HepG2 (cell line): ENCODE data around the gene COL4A2. TPM values are rescaled to one million over a fixed set of nuclear protein-coding genes. Genes with fewer than 3 reads are reported as not detected.
A peak's percentile ranks its signal among the peaks of the same experiment; 100 is the strongest.

Experiments
- CENPT ChIP-seq: sonication (generic); formaldehyde crosslinking; IDR thresholded peaks from 2 replicates; pipeline ENCODE4 v1.8.0; 2022; ENCODE audit warnings: low read depth, mild to moderate bottlenecking, moderate library complexity, missing genetic modification reagents
- CENPX ChIP-seq: sonication (generic); formaldehyde crosslinking; IDR thresholded peaks from 2 replicates; pipeline ENCODE4 v1.9.0; 2021; ENCODE audit warnings: mild to moderate bottlenecking, missing genetic modification reagents, moderate library complexity
- CREM ChIP-seq, 2 experiments: sonication (generic) in 1 of 2; formaldehyde crosslinking in 1 of 2; IDR thresholded peaks; 2 replicates each; pipeline versions ENCODE4 v1.4.0 to v1.6.1; 2016 to 2020; ENCODE audit warnings: antibody characterized with exemption in 1 of 2, mild to moderate bottlenecking in 1 of 2, missing genetic modification reagents in 1 of 2
- GATAD2A ChIP-seq: IDR thresholded peaks from 2 replicates; pipeline ENCODE4 v1.6.1; 2016
- HDAC2 ChIP-seq: sonication (generic); formaldehyde crosslinking; IDR thresholded peaks from 2 replicates; pipeline ENCODE4 v1.4.0; 2020; ENCODE audit warnings: missing genetic modification reagents
- HHEX ChIP-seq: IDR thresholded peaks from 2 replicates; pipeline ENCODE4 v1.6.1; 2016; ENCODE audit warnings: control low read depth
- HMG20B ChIP-seq: conservative IDR thresholded peaks from 2 replicates; pipeline ENCODE4 v1.6.1; 2016; ENCODE audit warnings: missing genetic modification reagents, missing compliant biosample characterization
- JUN ChIP-seq: sonication (generic); formaldehyde crosslinking; IDR thresholded peaks from 2 replicates; pipeline ENCODE4 v1.4.0; 2020; ENCODE audit warnings: mild to moderate bottlenecking, missing genetic modification reagents
- JUND ChIP-seq: sonication (generic); formaldehyde crosslinking; IDR thresholded peaks from 2 replicates; pipeline ENCODE4 v1.8.0; 2022; ENCODE audit warnings: mild to moderate bottlenecking, missing genetic modification reagents
- KDM5B ChIP-seq: sonication (generic); formaldehyde crosslinking; IDR thresholded peaks from 2 replicates; pipeline ENCODE4 v1.4.0; 2020; ENCODE audit warnings: missing genetic modification reagents, mild to moderate bottlenecking, borderline replicate concordance
- PATZ1 ChIP-seq: sonication (generic); formaldehyde crosslinking; IDR thresholded peaks from 2 replicates; pipeline ENCODE4 v1.4.0; 2020; ENCODE audit warnings: missing genetic modification reagents
- SMAD9 ChIP-seq: sonication (generic); formaldehyde crosslinking; IDR thresholded peaks from 2 replicates; pipeline ENCODE4 v1.5.1; 2020; ENCODE audit warnings: mild to moderate bottlenecking, missing genetic modification reagents
- SOX6 ChIP-seq, 2 experiments: fragments of 450-650 bp in 1 of 2; sonication (generic) in 1 of 2; formaldehyde crosslinking in 1 of 2; IDR thresholded peaks; 2 replicates each; pipeline versions ENCODE4 v1.4.0 to v1.6.1; 2017 to 2020; ENCODE audit warnings: antibody characterized with exemption in 1 of 2, mild to moderate bottlenecking in 1 of 2, missing genetic modification reagents in 1 of 2
- TP53 ChIP-seq: sonication (generic); formaldehyde crosslinking; conservative IDR thresholded peaks from 2 replicates; pipeline ENCODE4 v1.4.0; 2020; ENCODE audit warnings: missing genetic modification reagents
- ZFP62 ChIP-seq: sonication (generic); formaldehyde crosslinking; IDR thresholded peaks from 2 replicates; pipeline ENCODE4 v1.4.0; 2020; ENCODE audit warnings: missing genetic modification reagents
- ZKSCAN8 ChIP-seq: IDR thresholded peaks from 2 replicates; pipeline ENCODE4 v1.6.1; 2016; ENCODE audit warnings: borderline replicate concordance, missing genetic modification reagents, missing compliant biosample characterization
- ZNF280B ChIP-seq: sonication (generic); formaldehyde crosslinking; IDR thresholded peaks from 2 replicates; pipeline ENCODE4 v1.5.0; 2020; ENCODE audit warnings: missing genetic modification reagents, mild to moderate bottlenecking, borderline replicate concordance
- ZNF34 ChIP-seq: sonication (generic); formaldehyde crosslinking; IDR thresholded peaks from 2 replicates; pipeline ENCODE4 v1.4.0; 2020; ENCODE audit warnings: mild to moderate bottlenecking, missing genetic modification reagents, borderline replicate concordance
- ZNF543 ChIP-seq: sonication (generic); formaldehyde crosslinking; IDR thresholded peaks from 2 replicates; pipeline ENCODE4 v1.4.0; 2020; ENCODE audit warnings: mild to moderate bottlenecking, missing genetic modification reagents
- ZNF577 ChIP-seq: sonication (generic); formaldehyde crosslinking; IDR thresholded peaks from 2 replicates; pipeline ENCODE4 v1.4.0; 2020; ENCODE audit warnings: mild to moderate bottlenecking, low read depth, missing genetic modification reagents, borderline replicate concordance
- ZNF746 ChIP-seq: sonication (generic); formaldehyde crosslinking; IDR thresholded peaks from 2 replicates; pipeline ENCODE4 v1.8.0; 2022; ENCODE audit warnings: mild to moderate bottlenecking, missing genetic modification reagents
- ZNF792 ChIP-seq: IDR thresholded peaks from 2 replicates; pipeline ENCODE4 v1.6.1; 2016
- ZSCAN12 ChIP-seq: sonication (generic); formaldehyde crosslinking; IDR thresholded peaks from 2 replicates; pipeline ENCODE4 v1.9.0; 2021; ENCODE audit warnings: mild to moderate bottlenecking, missing genetic modification reagents
- polyA plus RNA-seq, 8 experiments: library from polyadenylated mRNA; depleted of rRNA in 3 of 8; stranded (reverse) in 7 of 8; unstranded in 1 of 8; fragments of >200 nt; fragmentation: Illumina TruSeq in 4 of 8; extraction: Trizol in 4 of 8; gene quantifications; 2 replicates each; pipeline versions ENCODE4 v1.2.1 to v1.2.3, GENCODE V29; 2011 to 2016; ENCODE audit warnings: low read depth in 4 of 8, missing spikeins in 1 of 8, mixed read lengths in 1 of 8; ENCODE audit not compliant: insufficient read depth in 1 of 8
- total RNA-seq, 5 experiments: library from RNA; depleted of rRNA; stranded (reverse); fragments of >200 nt; fragmentation: Illumina TruSeq; extraction: Trizol; gene quantifications; 2 replicates each; pipeline ENCODE4 v1.2.3, GENCODE V29; 2016; ENCODE audit warnings: low read depth in 1 of 5
- TF ChIP-seq, protein P1 (sequence below): sonication (generic); formaldehyde crosslinking; IDR thresholded peaks from 2 replicates; pipeline ENCODE4 v1.4.0; 2020; ENCODE audit warnings: mild to moderate bottlenecking, missing genetic modification reagents

Gene COL4A2
- total and polyA plus RNA-seq, 2 of the 13 experiments (the other 11 are each of a cell fraction or from before 2014, with no cell fraction given): 0.22 to 1.9 TPM

DNA sequence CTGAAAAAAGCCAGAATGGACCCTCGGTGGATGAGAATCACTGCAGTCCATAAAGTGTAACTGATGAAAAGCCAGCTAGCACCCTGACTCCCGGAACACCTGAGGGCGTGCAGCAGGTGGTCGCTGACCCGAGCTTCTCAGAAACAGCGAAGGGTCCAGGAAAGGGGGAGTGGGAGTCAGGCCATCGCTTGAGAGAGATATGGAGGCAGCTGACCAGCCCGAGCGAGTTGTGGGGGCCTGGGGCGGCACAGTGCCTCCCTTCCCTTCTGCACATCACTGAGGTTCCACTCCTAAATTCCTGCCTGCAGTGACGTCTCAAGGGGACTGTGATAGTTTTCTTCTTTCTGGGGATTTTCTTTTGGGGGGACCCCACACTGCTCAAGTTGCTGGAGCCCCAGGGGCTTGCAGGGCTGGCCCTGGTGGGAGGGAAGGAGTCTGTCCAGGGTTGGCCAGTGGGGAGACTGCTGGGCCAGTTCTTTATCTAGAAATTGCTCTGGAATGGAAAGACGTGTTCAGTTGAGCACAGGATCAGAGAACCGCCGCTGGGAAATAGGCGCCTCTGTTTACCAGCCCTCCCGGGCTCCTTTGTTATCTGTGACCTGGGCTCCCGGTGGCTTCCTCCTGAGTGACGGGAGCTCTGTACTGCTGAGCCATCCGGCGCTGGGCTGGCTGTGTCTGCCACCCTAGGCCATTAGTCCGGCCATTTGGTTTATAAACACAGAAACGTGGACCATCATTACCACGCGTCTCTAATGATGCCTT, 183.1 kb downstream of the COL4A2 start (continued):
- no peak for TF ChIP-seq JUN
- TF ChIP-seq HHEX (CRISPR knock-in tag): peak; percentile 59; the same call in 1 of the 2 replicates
- peak; percentile 33; the same call in 1 of the 2 replicates for TF ChIP-seq HDAC2 (CRISPR knock-in tag)
- no peak for TF ChIP-seq CENPX (CRISPR knock-in tag)
- no peak for TF ChIP-seq ZNF792 (CRISPR knock-in tag)
- no peak for TF ChIP-seq SMAD9 (CRISPR knock-in tag)
- TF ChIP-seq GATAD2A (CRISPR knock-in tag): peak; percentile 45; the same call in 1 of the 2 replicates
- no peak for TF ChIP-seq KDM5B
- no peak for TF ChIP-seq SOX6 (IDR thresholded peaks at IDR 0.05)
- TF ChIP-seq SOX6 (CRISPR knock-in tag; IDR thresholded peaks at IDR 0.05): peak; percentile 88
- no peak for TF ChIP-seq ZNF577
- 0 out of 2 replicates have a peak, but pooled peaks have one; percentile 16 for TF ChIP-seq HMG20B (CRISPR knock-in tag)
- TF ChIP-seq, protein P1, sequence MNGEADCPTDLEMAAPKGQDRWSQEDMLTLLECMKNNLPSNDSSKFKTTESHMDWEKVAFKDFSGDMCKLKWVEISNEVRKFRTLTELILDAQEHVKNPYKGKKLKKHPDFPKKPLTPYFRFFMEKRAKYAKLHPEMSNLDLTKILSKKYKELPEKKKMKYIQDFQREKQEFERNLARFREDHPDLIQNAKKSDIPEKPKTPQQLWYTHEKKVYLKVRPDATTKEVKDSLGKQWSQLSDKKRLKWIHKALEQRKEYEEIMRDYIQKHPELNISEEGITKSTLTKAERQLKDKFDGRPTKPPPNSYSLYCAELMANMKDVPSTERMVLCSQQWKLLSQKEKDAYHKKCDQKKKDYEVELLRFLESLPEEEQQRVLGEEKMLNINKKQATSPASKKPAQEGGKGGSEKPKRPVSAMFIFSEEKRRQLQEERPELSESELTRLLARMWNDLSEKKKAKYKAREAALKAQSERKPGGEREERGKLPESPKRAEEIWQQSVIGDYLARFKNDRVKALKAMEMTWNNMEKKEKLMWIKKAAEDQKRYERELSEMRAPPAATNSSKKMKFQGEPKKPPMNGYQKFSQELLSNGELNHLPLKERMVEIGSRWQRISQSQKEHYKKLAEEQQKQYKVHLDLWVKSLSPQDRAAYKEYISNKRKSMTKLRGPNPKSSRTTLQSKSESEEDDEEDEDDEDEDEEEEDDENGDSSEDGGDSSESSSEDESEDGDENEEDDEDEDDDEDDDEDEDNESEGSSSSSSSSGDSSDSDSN (CRISPR knock-in tag): 0 out of 2 replicates have a peak, but pooled peaks have one; percentile 29
- no peak for TF ChIP-seq ZNF34 (CRISPR knock-in tag)
- TF ChIP-seq CENPT (CRISPR knock-in tag): no peak
- TF ChIP-seq ZNF280B (CRISPR knock-in tag): no peak
- TF ChIP-seq TP53: no peak
- 0 out of 2 replicates have a peak, but pooled peaks have one; percentile 23 for TF ChIP-seq PATZ1 (CRISPR knock-in tag)
- no peak for TF ChIP-seq JUND (CRISPR knock-in tag)
- TF ChIP-seq ZFP62 (CRISPR knock-in tag): no peak
- no peak for TF ChIP-seq ZNF543 (CRISPR knock-in tag)
- TF ChIP-seq ZSCAN12 (CRISPR knock-in tag): no peak
- TF ChIP-seq ZNF746: no peak
- peak; percentile 65; the same call in 1 of the 2 replicates for TF ChIP-seq ZKSCAN8 (CRISPR knock-in tag)
- peak; percentile 52 for TF ChIP-seq CREM (IDR thresholded peaks at IDR 0.05)
- no peak for TF ChIP-seq CREM (CRISPR knock-in tag; IDR thresholded peaks at IDR 0.05)
